A549 (cell line): Measurements from ENCODE around the gene LILRA2.
"Not testable (repeated sequence)": the region's sequence is repeated elsewhere in the genome, so short reads cannot be mapped to it uniquely, and the experiment has no call there.

Experiments used
- BHLHE40 ChIP-seq: IDR thresholded peaks from 2 replicates; pipeline ENCODE4 v1.6.1; 2012; ENCODE audit warnings: low read depth, low read length, inconsistent platforms
- CEBPB ChIP-seq, 2 experiments: fragments of >200 bp in 1 of 2; sonication (Bioruptor Twin) in 1 of 2; formaldehyde crosslinking in 1 of 2; IDR thresholded peaks; 2 replicates each; pipeline ENCODE4 v1.6.1; 2012 to 2016
- EP300 ChIP-seq, 2 experiments: fragments of >200 bp; sonication (Bioruptor Twin); formaldehyde crosslinking; IDR thresholded peaks; 2 replicates in 1 of 2; 3 replicates in 1 of 2; pipeline ENCODE4 v1.6.1; 2016 to 2017
- FOSL2 ChIP-seq, 2 experiments: fragments of 450-650 bp in 1 of 2; fragments of >200 bp in 1 of 2; sonication (Bioruptor Twin) in 1 of 2; formaldehyde crosslinking; IDR thresholded peaks; 2 replicates each; pipeline versions ENCODE4 v1.5.0 to v1.6.1; 2016 to 2020; ENCODE audit warnings: mild to moderate bottlenecking in 1 of 2, moderate library complexity in 1 of 2
- KDM1A ChIP-seq: fragments of 200-600 bp; sonication (generic); IDR thresholded peaks from 2 replicates; pipeline ENCODE4 v1.6.1; 2016; ENCODE audit warnings: low read depth, mild to moderate bottlenecking
- POLR2A ChIP-seq: IDR thresholded peaks from 2 replicates; pipeline ENCODE4 v1.6.1; 2012; ENCODE audit warnings: mild to moderate bottlenecking, low read length
- TF ChIP-seq, protein P1 (sequence below): fragments of >200 bp; sonication (Bioruptor Twin); formaldehyde crosslinking; IDR thresholded peaks from 3 replicates; pipeline ENCODE4 v1.5.1; 2016
- TF ChIP-seq, protein P2 (sequence below): fragments of 450-650 bp; IDR thresholded peaks from 2 replicates; pipeline ENCODE4 v1.6.1; 2014; ENCODE audit warnings: antibody characterized with exemption
- TF ChIP-seq, protein P3 (sequence below): fragments of 200-600 bp; sonication (generic); IDR thresholded peaks from 2 replicates; pipeline ENCODE4 v1.6.1; 2016; ENCODE audit warnings: antibody characterized with exemption, mild to moderate bottlenecking, moderate library complexity

DNA sequence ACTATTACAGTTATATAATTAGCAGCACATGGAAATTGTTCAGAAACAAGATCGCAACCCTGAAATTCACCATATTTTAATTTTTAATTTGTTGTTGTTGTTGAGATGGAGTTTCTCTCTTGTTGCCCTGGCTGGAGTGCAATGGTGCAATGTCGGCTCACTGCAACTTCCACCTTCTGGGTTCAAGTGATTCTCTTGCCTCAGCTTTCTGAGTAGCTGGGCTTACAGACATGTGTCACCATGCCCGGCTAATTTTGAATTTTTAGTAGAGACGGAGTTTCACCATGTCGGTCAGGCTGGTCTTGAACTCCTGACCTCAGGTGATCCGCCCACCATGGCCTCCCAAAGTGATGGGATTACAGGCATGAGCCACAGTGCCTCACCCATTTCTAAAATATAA, 10.4 kb upstream of the LILRA2 start:
- not testable (repeated sequence) for TF ChIP-seq CEBPB (IDR thresholded peaks at IDR 0.05); POLR2A; BHLHE40; KDM1A; EP300 (IDR thresholded peaks at IDR 0.05); FOSL2 (IDR thresholded peaks at IDR 0.05); FOSL2 (CRISPR knock-in tag; IDR thresholded peaks at IDR 0.05)
- TF ChIP-seq, protein P1, sequence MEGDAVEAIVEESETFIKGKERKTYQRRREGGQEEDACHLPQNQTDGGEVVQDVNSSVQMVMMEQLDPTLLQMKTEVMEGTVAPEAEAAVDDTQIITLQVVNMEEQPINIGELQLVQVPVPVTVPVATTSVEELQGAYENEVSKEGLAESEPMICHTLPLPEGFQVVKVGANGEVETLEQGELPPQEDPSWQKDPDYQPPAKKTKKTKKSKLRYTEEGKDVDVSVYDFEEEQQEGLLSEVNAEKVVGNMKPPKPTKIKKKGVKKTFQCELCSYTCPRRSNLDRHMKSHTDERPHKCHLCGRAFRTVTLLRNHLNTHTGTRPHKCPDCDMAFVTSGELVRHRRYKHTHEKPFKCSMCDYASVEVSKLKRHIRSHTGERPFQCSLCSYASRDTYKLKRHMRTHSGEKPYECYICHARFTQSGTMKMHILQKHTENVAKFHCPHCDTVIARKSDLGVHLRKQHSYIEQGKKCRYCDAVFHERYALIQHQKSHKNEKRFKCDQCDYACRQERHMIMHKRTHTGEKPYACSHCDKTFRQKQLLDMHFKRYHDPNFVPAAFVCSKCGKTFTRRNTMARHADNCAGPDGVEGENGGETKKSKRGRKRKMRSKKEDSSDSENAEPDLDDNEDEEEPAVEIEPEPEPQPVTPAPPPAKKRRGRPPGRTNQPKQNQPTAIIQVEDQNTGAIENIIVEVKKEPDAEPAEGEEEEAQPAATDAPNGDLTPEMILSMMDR, result not testable (repeated sequence)
- TF ChIP-seq, protein P2, sequence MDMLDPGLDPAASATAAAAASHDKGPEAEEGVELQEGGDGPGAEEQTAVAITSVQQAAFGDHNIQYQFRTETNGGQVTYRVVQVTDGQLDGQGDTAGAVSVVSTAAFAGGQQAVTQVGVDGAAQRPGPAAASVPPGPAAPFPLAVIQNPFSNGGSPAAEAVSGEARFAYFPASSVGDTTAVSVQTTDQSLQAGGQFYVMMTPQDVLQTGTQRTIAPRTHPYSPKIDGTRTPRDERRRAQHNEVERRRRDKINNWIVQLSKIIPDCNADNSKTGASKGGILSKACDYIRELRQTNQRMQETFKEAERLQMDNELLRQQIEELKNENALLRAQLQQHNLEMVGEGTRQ, result not testable (repeated sequence)
- TF ChIP-seq, protein P3, sequence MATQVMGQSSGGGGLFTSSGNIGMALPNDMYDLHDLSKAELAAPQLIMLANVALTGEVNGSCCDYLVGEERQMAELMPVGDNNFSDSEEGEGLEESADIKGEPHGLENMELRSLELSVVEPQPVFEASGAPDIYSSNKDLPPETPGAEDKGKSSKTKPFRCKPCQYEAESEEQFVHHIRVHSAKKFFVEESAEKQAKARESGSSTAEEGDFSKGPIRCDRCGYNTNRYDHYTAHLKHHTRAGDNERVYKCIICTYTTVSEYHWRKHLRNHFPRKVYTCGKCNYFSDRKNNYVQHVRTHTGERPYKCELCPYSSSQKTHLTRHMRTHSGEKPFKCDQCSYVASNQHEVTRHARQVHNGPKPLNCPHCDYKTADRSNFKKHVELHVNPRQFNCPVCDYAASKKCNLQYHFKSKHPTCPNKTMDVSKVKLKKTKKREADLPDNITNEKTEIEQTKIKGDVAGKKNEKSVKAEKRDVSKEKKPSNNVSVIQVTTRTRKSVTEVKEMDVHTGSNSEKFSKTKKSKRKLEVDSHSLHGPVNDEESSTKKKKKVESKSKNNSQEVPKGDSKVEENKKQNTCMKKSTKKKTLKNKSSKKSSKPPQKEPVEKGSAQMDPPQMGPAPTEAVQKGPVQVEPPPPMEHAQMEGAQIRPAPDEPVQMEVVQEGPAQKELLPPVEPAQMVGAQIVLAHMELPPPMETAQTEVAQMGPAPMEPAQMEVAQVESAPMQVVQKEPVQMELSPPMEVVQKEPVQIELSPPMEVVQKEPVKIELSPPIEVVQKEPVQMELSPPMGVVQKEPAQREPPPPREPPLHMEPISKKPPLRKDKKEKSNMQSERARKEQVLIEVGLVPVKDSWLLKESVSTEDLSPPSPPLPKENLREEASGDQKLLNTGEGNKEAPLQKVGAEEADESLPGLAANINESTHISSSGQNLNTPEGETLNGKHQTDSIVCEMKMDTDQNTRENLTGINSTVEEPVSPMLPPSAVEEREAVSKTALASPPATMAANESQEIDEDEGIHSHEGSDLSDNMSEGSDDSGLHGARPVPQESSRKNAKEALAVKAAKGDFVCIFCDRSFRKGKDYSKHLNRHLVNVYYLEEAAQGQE, result not testable (repeated sequence)
